ENCODE data around the gene KATNAL1.
A peak's percentile ranks its signal among the peaks of the same experiment; 100 is the strongest.

The KATNAL1 gene

GRCh38 chr13:30165071-30165470 lies 142.3 kb downstream of the KATNAL1 start:
- POLR2A ChIA-PET = no interaction called here
- TF ChIP-seq NFRKB (IDR thresholded peaks at IDR 0.05) (no peak), SP1 (IDR thresholded peaks at IDR 0.05) (no peak)
- DNase-seq (ENCODE audit: extremely low spot score) = no peak
- CTCF ChIA-PET = interaction anchor here (0.5 kb wide), 1 partner anchor 272 kb away, joined by 3 read pairs; no protein-coding TSS in a partner anchor

- POLR2A ChIA-PET = no interaction called here
Measured at GRCh38 chr13:30164146-30164545, 143.2 kb downstream of the KATNAL1 start.

GRCh38 chr13:30163441-30163840 lies 143.9 kb downstream of the KATNAL1 start:
- ChIA-PET CTCF (no interaction called here), POLR2A (no interaction called here)
- no peak for DNase-seq (ENCODE audit: extremely low spot score)
- no peak for TF ChIP-seq FOXM1 (IDR thresholded peaks at IDR 0.05; ENCODE audit: borderline replicate concordance)
- TF ChIP-seq ZNF384 (IDR thresholded peaks at IDR 0.05) = no peak
- no peak for TF ChIP-seq CTBP1 (IDR thresholded peaks at IDR 0.05; ENCODE audit: borderline replicate concordance)
- no peak for TF ChIP-seq ARNT (IDR thresholded peaks at IDR 0.05)
- TF ChIP-seq FOXA1 (IDR thresholded peaks at IDR 0.05) = no peak
- TF ChIP-seq LEF1 (IDR thresholded peaks at IDR 0.05; ENCODE audit: borderline replicate concordance) = no peak
- no peak for TF ChIP-seq NFRKB (IDR thresholded peaks at IDR 0.05)
- TF ChIP-seq PKNOX1 (IDR thresholded peaks at IDR 0.05) = no peak

More at GRCh38 chr13:30164146-30164545, 143.2 kb downstream of the KATNAL1 start:
- TF ChIP-seq ARNT (IDR thresholded peaks at IDR 0.05) = no peak
- no peak for TF ChIP-seq BHLHE40 (IDR thresholded peaks at IDR 0.05; ENCODE audit: borderline replicate concordance)
- TF ChIP-seq PKNOX1 (IDR thresholded peaks at IDR 0.05) = 0 out of 2 replicates have a peak, but pooled peaks have one; percentile 24
- no peak for TF ChIP-seq SP1 (IDR thresholded peaks at IDR 0.05)
- no peak for TF ChIP-seq ZNF384 (IDR thresholded peaks at IDR 0.05)
- TF ChIP-seq LEF1 (IDR thresholded peaks at IDR 0.05; ENCODE audit: borderline replicate concordance) = no peak
- CTCF ChIA-PET = no interaction called here
- DNase-seq (ENCODE audit: extremely low spot score) = no peak

- ChIA-PET CTCF (no interaction called here), POLR2A (no interaction called here)
- TF ChIP-seq SUZ12 (IDR thresholded peaks at IDR 0.05) = no peak
- no peak for TF ChIP-seq LEF1 (IDR thresholded peaks at IDR 0.05; ENCODE audit: borderline replicate concordance)
- no peak for TF ChIP-seq FOXM1 (IDR thresholded peaks at IDR 0.05; ENCODE audit: borderline replicate concordance)
- no peak for TF ChIP-seq NFRKB (IDR thresholded peaks at IDR 0.05)
- no peak for TF ChIP-seq PKNOX1 (IDR thresholded peaks at IDR 0.05)
- TF ChIP-seq ARNT (IDR thresholded peaks at IDR 0.05) = no peak
- DNase-seq (ENCODE audit: extremely low spot score) = no peak
Measured at GRCh38 chr13:30159446-30159839, 147.9 kb downstream of the KATNAL1 start.

GRCh38 chr13:30158774-30159445 lies 148.4 kb downstream of the KATNAL1 start:
- DNase-seq (ENCODE audit: extremely low spot score) = no peak
- TF ChIP-seq FOXM1 (IDR thresholded peaks at IDR 0.05; ENCODE audit: borderline replicate concordance) (no peak), ARNT (IDR thresholded peaks at IDR 0.05) (no peak), HDGF (IDR thresholded peaks at IDR 0.05; ENCODE audit: borderline replicate concordance) (no peak), BHLHE40 (IDR thresholded peaks at IDR 0.05; ENCODE audit: borderline replicate concordance) (no peak), SUZ12 (IDR thresholded peaks at IDR 0.05) (no peak), FOXA1 (IDR thresholded peaks at IDR 0.05) (no peak), ELF4 (IDR thresholded peaks at IDR 0.05) (no peak), TARDBP (IDR thresholded peaks at IDR 0.05) (no peak), NFRKB (IDR thresholded peaks at IDR 0.05) (no peak), CTBP1 (IDR thresholded peaks at IDR 0.05; ENCODE audit: borderline replicate concordance) (no peak), SP1 (IDR thresholded peaks at IDR 0.05) (no peak), PKNOX1 (IDR thresholded peaks at IDR 0.05) (no peak), L3MBTL2 (conservative IDR thresholded peaks at IDR 0.05) (no peak), LEF1 (IDR thresholded peaks at IDR 0.05; ENCODE audit: borderline replicate concordance) (no peak)
- ChIA-PET POLR2A (no interaction called here), CTCF (no interaction called here)

GRCh38 chr13:30157616-30157993 lies 149.7 kb downstream of the KATNAL1 start:
- ChIA-PET CTCF (interaction anchor here (1.4 kb wide), 1 partner anchor 25 kb away, joined by 3 read pairs; no protein-coding TSS in a partner anchor), POLR2A (no interaction called here)
- no peak for DNase-seq (ENCODE audit: extremely low spot score)
- no peak for TF ChIP-seq L3MBTL2 (conservative IDR thresholded peaks at IDR 0.05)
- TF ChIP-seq FOXK2 (IDR thresholded peaks at IDR 0.05) = no peak
- TF ChIP-seq SP1 (IDR thresholded peaks at IDR 0.05) = no peak
- TF ChIP-seq FOXM1 (IDR thresholded peaks at IDR 0.05; ENCODE audit: borderline replicate concordance) = no peak
- no peak for TF ChIP-seq HDGF (IDR thresholded peaks at IDR 0.05; ENCODE audit: borderline replicate concordance)
- TF ChIP-seq PKNOX1 (IDR thresholded peaks at IDR 0.05) = no peak
- no peak for TF ChIP-seq TARDBP (IDR thresholded peaks at IDR 0.05)

Measured in HEK293T (cell line).